LNCAP (cell line): ENCODE measurements around the gene JAZF1.

Source experiments
- TF ChIP-seq, protein P1 (sequence below): fragments of 450-650 bp; IDR thresholded peaks from 2 replicates; pipeline ENCODE4 v1.5.1; 2017; ENCODE audit warnings: mild to moderate bottlenecking

JAZF1 gene

DNA sequence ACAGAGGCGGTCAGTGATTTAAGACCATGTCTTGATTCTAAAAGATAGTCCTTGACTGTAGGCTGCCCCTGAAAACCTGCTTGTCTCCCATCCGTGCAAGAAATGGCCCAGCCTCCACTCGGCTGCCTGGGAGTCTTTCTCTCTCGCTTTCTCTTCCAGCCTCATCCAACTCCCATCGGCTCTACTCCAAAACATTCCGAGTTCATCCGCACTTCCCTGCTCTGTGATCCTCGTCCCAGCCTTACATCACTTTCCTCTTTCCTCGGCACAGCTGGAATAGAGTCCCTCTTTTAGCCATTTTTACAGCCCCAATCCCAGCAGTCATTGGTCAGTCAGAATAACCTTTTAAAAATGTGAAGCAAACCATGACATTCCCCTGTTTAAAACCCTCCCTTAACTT is 305.5 kb downstream of the JAZF1 start:
- TF ChIP-seq, protein P1, sequence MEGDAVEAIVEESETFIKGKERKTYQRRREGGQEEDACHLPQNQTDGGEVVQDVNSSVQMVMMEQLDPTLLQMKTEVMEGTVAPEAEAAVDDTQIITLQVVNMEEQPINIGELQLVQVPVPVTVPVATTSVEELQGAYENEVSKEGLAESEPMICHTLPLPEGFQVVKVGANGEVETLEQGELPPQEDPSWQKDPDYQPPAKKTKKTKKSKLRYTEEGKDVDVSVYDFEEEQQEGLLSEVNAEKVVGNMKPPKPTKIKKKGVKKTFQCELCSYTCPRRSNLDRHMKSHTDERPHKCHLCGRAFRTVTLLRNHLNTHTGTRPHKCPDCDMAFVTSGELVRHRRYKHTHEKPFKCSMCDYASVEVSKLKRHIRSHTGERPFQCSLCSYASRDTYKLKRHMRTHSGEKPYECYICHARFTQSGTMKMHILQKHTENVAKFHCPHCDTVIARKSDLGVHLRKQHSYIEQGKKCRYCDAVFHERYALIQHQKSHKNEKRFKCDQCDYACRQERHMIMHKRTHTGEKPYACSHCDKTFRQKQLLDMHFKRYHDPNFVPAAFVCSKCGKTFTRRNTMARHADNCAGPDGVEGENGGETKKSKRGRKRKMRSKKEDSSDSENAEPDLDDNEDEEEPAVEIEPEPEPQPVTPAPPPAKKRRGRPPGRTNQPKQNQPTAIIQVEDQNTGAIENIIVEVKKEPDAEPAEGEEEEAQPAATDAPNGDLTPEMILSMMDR: no peak

DNA sequence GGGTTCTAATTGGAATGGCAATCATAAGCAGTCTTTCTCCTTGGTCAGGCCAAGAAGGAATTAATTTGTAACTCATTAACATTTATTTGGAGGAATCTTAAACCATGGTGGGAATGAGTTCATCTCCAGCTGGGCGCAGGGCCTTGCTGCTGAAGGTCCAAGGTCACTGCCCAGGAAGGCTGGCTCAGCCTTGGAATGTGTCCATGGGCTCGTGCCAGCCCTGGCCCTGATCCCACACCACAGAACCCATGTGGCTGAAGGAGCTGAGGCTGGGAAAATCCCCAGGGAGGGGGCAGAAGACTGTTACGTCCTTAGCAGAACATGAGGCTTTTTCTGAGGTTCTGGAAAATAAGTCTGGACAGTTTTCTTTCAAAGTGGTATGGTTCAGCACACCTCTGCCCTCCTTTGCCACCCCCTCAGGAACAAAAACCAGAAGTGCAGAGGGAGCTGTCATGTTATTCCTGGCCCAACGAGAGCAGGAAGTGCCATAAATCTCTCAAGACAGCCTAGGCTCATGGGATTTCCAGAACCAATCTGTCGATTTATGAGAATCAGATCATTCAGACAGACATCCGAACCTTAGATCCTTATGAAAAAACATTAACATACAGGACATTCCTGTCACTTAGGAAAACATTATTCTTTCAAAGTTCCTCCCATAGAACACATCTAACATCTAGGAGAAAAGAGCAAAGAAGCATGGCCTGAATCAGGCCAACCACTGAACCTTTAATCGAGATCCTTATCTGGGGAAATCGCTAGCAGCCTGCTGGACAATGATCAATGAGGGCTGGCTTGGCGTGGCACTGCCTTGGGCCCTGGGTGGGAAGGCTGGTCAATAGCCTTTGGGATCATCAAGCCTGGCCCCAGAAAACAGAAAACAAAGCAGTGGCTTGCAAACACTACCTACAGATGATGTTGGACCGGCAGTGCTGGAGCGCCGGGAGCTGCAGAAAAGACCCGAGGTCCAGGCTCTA is 306.3 kb downstream of the JAZF1 start:
- TF ChIP-seq, protein P1: no peak

DNA sequence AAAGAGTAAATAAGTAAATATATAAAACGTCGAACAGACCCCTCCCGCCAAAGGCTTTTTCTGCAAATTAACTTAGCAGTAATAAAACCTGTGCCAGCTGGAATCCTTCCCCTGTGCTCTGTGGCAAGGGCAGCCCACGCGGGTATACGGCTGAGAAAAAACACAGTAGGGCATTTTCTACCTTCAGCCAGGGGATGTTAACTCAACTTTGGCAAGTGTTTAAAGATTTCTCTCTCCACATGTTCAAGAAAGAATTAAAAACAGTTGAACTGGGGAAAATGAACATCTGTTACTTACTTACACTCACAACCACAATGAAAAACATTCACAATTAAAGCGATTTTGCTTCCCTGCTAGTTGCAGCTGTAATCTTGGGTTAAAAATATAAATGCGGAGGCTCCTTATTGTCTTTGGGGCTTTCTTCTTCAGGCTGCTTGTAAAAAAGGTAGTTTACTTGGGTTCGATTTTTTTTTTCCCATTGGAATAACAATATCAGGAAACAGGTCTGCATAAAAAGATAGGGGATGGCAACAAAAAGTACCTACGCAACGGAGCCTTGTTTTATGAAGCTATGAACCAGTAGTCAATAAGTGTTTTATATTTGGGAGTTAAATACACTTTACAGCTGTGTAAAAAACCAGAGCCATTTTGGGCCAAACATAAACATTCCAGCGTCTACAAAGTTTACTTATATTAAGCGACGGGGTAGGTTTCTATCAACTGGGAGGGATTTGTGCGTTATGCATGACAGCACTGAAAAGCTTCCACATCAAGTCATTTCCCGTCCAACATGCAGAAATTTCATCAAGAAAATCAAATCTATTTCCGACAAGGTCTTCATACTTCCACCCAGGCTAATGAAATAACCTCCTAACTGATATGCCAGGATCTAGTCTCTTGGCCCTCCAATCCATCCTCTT is 308.0 kb downstream of the JAZF1 start:
- TF ChIP-seq, protein P1: no peak

DNA sequence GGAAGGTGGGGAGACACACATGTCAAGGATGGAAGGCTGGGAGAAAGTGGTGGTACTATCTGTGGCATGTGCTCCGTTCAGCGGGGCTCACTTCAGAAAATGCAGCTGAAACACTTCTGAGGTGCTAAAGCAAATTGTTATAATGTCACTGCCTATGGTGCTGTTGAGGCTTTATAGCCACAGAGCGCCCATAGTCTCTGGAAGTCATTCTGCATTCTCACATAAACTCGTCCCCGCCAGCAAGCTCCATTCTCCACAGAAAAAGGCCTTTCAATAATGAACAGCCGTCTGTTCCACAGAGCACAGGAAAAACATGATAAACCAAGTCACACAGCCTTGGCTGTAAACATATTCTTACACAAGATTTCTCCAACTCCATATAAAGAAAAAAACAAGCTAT is 308.7 kb downstream of the JAZF1 start:
- TF ChIP-seq, protein P1: no peak

DNA sequence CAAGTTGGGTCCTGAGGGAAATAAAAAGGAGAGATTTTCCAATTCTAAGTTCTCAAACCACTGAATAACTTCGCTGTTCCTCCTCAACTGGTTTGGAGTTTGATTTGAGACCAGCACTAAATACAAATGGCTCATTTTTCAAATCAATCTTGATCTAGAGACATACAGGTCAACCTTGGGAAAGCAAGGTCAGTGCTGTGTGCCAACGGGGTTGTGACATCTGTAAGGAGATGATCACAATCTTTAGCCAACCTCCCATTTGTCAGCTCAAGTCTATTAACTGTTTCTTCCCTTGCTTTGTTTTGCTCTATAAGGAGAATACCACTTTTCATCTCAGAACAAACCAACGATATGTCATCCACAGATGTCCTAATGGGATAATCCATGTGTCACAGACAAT is 309.5 kb downstream of the JAZF1 start:
- TF ChIP-seq, protein P1: no peak

DNA sequence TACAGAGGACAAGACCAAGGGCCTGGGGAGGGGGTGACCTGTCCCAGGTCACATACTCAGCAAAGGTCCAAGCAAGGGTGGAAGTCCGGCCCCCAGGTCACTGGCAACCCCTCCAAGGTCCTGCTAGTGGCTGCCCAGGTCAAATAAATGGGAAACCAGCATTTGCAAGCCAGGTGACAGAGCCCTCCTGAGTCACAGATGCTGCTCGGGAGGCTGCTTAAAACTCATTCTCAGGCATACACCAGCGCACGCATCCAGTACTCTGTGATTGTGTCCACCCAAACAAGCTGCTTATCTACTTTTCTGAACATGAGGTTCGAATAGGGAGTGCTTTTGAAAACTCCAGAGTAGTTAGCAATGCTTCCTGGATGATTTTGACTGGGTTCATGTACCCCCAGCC is 310.0 kb downstream of the JAZF1 start:
- TF ChIP-seq, protein P1: no peak

DNA sequence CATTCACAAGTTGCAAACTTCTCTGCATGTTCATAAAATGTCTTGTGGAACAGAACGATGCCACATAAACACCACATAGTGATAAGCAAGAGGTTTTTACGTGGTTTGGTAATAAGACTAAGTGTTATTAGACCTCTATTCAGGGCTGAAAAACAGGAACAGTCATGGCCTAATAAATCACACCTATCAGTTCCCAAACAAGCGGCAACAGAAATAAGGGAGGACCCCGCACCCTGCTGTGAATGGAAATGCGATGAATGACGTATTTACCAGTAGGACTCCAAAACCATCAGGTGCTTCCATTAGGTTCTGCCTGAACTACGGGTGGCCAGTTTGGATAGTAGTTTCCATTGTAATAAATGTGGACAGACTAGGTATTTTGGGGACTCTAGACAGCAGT is 311.5 kb downstream of the JAZF1 start:
- TF ChIP-seq, protein P1: no peak
